Right hindlimb (tissue), 1 donor: ENCODE measurements around the gene CLK2.
"Not testable (repeated sequence)": the region's sequence is repeated elsewhere in the genome, so short reads cannot be mapped to it uniquely, and the experiment has no call there.

Experiments
- DNase-seq: peaks from one replicate; pipeline ENCODE4 v3.0.0-alpha.2; 2018

CLK2 gene

GRCh38 chr1:155236451-155236850 lies 36.9 kb downstream of the CLK2 start:
- no peak for DNase-seq

DNA sequence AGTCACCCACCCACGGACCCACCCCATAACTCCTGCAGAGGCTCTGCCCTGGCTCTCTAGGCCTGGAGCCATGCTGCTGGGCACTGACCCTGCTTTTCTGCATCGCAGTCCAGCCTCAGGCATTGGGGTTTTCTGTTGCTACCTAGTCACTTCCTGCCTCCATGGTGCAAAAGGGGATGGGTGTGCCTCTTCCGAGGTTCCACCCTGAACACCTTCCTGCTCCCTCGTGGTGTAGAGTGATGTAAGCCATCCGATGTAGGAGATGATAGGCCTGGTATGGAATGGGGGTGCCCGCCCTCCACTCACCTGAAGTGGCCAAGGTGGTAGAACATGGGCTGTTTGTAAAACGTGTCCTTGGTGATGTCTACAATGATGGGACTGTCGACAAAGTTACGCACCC lies 37.9 kb downstream of the CLK2 start:
- not testable (repeated sequence) for DNase-seq

DNA sequence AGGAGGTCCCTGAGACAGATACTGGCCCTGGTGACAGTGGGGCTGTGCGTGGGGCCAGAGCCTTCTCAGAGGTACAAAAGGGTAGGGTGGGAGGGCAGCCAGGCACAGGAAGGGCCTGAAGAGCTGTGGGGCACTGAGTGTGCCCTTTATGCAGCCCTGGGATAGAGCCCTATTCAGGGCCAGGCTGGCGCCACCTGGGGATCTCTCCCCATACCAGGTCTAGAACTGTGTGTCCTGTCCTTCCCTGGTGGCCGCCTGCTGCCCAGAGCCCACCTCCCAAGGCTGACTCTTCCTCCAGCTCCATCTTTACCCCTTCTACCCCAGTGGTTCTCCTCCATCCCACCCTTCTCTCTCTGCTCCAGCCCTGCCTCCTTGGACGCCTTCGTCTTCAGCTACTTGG lies 39.8 kb downstream of the CLK2 start:
- not testable (repeated sequence) for DNase-seq

DNA sequence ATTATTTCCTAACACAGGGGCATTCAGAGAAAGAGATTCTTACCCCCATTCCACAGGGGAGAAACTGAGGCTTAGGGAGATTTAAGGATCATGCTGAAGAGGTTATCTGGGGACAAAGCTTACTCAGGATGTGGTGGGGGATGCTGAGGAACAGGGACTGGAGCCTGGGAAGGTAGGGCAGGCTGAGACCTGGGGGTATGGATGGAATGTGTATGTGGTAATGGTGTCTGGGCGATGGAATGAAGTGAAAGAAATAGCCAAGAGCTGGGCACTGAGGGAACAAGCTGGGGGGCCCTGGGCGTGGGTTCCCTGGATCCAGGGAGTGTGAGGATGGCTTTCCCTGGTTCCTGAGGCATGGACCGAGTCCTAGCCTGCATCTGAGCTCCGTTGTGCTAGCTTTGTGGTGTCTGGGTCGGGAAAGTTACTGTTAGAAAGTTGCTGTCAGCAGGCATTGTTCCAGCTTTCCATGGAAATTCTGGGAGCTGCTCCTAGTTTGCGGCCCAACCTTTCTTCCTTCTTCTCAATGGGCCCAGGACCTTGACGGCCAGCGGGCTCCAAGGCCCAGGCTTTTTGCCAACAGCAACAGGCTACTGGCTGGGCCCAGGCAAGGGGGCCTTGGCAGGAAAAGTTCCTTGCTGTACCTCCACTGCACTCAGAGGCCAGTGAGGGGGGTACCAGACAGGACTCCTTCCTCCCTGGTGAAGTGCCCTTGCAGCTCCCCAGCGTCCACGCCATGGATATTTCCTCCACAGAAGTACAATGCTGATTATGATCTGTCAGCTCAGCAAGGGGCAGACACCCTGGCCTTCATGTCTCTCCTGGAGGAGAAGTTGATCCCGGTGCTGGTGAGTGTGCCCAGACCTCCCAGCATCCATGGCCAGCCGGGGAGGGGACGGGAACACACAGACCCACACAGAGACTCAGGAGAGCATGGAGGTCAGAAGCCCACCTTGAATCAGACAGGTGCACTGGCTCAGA lies 41.0 kb downstream of the CLK2 start:
- peak; percentile 93 for DNase-seq

DNA sequence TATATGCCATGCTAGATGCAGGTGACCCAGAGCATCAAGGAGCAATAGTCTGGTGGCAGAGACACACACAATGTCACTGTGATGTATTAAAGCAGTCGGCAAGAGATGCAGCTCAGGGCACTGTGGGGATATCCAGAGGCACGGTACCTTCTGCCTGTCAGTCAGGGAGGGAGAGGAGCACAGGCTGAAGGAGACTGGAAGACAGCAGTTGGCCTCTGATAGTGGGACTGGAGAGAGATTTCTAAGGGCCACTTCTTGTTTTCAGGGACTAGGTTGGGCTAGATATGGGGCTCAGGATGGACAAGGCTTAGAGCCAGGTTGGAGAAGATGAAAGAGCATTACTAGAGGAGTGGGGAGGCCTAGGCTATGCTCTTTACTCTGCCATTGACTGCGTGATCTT lies 42.0 kb downstream of the CLK2 start:
- not testable (repeated sequence) for DNase-seq

- no peak for DNase-seq
Measured at GRCh38 chr1:155228096-155228427, 45.2 kb downstream of the CLK2 start.

GRCh38 chr1:155227261-155228095 lies 45.8 kb downstream of the CLK2 start:
- peak; percentile 99 for DNase-seq

DNA sequence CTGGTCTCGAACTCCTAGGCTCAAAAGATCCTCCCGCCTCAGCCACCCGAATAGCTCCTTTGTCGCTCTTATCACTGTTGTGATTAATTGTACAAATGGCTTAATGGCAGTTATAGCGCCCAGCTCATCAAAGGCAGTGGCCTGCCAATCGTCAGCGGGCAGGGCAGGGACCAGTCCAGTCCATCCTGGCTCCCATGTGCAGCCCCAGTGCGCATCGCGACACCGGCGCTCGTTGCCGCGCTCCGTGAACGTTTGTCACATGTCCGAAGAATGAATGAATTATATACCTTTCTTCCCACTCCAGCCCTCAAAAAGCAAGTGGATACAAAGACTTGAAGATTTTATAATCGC lies 46.4 kb downstream of the CLK2 start:
- DNase-seq, result no peak

GRCh38 chr1:155226188-155226909 lies 47.0 kb downstream of the CLK2 start:
- DNase-seq, result peak; percentile 88

- DNase-seq, result not testable (repeated sequence)
Measured at GRCh38 chr1:155225404-155225759, 47.9 kb downstream of the CLK2 start.

DNA sequence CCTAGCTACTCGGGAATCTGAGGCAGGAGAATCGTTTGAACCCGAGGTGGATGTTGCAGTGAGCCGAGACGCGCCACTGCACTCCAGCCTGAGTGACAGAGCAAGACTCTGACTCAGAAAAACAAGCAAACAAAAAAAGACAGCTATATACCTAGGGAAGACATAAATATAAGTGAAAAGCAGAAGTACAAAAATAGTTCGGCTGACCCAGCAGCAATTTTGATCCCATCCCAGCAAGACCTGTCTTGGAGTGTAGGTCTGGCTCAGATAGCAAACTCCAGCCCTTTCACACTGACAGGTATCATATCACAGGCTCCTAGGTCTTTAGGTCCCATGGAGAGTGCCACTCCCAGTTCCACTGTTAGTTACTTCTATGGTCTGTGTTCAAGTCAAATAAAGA lies 50.3 kb downstream of the CLK2 start:
- no peak for DNase-seq

GRCh38 chr1:155220211-155220965 lies 52.9 kb downstream of the CLK2 start:
- not testable (repeated sequence) for DNase-seq

DNA sequence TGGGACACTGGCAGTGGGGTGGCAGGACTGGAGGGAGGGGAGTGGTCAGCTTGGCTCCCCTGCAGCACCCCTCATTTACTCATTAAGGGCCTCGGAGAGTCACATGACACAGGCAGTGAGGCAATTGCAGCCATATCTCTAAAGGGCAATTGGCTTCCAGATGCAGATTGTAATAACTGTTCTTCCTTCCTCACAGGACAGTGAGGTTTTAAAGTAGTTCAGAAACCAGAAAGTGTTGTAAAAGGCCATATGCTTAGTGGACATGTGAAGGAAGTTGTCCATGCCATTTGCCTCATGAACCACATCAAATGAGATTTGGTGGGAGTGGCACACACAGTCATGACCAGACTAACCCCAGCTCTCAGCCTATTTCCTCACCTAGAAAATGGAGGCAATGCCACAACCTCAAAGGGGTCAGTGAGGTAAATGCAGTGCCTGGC lies 53.7 kb downstream of the CLK2 start:
- no peak for DNase-seq

DNA sequence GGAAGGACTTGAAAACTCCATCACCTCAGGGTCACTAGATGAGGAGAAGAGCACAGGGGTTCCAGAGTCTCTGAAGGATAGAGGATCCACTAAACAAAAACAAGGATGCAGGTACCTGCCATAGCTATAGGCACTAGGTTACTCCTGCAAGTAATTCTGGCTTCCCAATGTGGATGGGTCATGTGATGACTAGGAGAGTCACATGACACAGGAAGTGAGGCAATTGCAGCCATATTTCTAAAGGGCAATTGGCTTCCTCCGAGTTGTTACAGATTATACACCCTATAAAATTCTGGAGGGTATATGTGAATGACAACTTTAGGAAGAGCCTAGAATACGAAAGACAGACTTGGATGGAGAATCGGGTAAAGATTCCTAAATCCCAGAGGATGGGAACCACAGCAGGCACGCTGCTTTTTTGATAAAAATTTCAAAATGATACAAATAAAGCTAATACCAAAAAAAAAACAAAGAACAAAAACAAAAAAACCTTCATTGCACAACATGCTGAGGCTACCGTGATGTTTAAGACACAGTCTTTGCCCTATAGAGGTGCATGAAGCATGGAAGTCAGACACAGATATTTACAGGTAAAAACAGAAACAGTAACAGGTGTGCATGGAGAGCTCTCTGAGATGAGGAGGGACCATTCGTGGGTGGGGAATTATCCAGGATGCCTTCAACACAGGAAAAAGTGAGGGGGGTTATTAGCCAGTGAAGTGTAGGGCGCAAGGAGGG lies 54.3 kb downstream of the CLK2 start:
- no peak for DNase-seq

- DNase-seq, result not testable (repeated sequence)
Measured at GRCh38 chr1:155214702-155215101, 58.6 kb downstream of the CLK2 start.
